HG03103 (cell line): ENCODE results near the gene SH2B3.

Source experiments
- ATAC-seq: cut with Tn5 transposase; IDR thresholded peaks from one replicate; pipeline ENCODE4 v1.9.1; 2021; ENCODE audit warnings: low read depth; ENCODE audit not compliant: unreplicated experiment

SH2B3 gene

DNA sequence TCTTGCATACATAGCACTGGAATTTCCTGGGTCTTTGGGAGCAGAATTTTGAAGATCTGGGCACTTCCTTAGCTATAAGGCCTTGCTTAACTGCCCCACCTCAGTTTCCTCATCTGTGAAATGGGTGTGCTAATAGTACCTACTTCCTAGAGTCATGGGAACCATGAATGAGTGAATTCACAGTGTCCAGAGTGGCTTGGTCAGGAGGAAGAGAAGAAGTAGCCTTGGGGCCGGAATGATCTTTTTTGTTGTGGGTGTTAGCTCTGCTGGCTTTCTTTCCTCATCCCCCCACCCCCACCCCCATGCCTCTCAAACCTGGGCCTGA, 2.4 kb downstream of the SH2B3 start:
- ATAC-seq: no peak

DNA sequence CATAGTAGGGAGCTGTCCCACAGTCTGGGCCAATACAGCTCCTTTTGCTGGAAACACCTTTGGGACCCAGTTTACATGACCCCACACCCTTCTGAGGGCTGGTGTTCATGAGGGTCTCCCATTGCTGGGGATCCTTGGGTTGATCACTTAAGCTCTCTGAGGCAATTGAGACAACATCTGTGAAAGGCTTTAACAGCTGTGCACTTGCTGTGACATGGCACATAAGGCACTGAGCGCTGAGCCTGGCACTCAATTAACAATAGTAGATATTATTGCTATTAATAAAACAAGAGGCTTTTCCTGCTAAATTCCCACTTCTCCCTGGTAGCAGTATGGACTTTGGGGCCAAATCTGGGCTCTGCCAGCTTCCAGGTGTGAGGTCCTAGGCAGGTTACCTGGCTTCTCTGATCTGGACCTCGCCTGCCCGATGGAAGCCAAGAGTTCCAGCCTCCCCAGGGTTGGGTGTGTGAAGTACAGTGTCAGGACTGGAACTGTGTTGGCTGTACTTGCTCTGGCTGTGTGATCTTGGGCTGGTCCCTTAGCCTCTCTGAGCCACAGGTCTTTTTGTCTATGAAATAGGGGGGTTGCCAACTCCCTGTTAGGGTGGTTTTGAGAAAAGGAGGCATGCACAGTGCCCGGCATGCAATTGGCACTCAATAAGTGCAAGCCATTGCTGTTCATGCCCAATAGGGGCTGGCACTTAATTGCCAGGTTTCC, 3.1 kb downstream of the SH2B3 start:
- no peak for ATAC-seq

DNA sequence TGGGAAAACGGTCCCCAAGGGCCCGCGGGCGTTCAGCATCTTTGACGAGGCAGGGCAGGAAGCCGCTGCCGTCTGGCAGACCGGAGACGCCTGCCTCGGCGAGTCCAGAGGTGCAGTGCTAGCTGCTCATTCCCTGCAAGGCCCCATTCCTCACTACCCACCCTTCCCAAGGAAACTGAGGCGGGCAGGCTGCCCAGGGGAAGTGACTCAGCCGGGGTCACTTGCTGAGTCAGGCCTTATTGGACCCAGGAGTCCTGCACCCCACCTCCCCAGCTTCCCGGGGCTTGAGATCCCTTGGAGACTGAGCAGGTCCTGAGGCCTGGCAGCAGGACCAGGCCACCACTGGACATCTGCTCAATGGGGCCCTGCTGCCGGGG, 3.7 kb downstream of the SH2B3 start:
- ATAC-seq: no peak

DNA sequence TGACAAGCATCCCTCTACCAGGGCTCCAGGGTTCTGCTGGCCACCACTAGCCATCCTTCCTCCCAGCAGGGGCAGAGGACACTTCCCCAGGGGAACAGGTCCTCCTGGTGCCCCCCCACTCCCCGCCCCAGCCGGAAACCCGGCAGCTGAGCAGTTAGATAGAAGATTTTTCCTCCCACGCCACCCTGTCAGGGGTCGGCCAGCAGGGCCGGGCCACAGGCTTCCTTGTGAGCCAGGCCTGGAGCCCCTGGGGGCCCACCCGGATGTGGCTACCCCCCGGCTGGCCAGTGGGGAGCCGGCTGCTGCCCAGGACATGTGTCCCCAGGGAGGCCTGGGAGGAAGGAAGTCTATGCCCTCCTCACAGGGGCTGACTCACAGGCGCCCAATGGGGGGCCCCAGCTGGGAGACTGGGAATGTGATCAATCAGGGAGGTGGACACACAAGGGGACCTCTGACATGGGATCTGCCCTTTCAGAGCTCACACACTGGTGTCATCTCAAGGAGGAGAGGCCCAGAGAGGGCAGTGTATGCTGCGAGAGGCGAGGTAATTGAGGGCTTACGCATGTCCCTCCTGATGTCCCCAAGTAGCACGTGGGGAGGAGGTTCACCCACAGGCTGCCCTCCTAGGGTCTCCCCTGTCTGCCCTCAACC, 4.2 kb downstream of the SH2B3 start:
- no peak for ATAC-seq

DNA sequence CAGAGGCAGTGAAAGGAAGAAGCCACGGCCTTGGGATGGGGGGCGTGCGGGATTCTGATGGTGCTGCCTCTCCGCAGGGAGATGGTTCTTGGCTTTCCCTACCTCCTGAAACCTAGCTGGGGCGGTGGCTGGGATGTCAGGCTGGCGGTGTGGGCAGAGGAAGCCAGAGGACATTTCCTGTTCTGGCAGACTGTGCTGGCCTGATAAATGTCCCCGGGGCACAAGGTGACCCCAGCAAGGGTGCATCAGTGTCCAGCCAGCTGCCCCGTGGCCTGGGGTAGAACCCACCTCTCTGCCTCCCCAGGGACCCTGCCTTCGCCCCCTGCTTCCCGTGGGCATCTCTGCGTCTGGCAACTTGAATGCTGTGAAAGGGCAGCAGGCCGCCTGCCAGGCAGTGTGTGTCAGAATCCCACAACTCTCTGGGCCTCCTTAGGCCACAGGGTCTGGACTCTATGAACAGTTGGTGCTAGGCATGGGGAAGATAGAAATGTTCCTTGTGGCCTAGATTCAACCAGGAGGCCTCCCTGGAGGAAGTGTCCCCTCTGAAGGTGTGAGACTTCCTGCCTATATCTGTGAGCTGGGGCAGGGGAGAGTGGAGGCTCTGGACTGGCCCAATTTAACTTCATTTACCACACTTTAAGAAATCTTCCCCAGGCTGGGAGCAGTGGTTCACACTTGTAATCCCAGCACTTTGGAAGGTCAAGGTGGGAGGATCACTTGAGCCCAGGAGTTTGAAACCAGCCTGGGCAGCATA, 4.9 kb downstream of the SH2B3 start:
- no peak for ATAC-seq

DNA sequence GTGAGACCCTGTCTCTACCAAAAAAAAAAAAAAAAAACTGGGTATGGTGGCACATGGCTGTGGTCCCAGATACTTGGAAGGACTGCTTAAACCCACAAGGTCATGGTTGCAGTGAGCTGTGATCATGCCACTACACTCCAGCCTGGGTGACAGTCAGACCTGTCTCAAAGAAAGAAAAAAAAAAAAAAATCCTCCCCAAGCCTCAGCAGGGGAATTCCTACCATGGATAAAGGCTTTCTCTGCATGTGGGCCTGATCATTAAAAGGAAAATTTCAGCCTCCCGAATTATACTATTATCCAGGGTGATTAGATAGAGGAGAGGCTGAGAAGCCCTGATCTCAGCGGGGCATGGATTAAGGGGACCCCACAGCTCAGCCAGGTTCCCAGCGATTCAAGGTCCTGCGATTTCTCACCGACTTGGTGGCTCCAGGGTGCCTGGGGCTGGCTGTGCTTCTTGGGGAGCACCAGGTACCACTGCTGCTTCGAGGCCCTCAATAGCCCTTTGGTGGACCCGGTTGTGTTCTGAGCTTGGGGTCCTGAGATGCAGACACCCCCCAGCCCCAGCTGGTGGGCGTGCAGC, 5.6 kb downstream of the SH2B3 start:
- ATAC-seq: no peak

DNA sequence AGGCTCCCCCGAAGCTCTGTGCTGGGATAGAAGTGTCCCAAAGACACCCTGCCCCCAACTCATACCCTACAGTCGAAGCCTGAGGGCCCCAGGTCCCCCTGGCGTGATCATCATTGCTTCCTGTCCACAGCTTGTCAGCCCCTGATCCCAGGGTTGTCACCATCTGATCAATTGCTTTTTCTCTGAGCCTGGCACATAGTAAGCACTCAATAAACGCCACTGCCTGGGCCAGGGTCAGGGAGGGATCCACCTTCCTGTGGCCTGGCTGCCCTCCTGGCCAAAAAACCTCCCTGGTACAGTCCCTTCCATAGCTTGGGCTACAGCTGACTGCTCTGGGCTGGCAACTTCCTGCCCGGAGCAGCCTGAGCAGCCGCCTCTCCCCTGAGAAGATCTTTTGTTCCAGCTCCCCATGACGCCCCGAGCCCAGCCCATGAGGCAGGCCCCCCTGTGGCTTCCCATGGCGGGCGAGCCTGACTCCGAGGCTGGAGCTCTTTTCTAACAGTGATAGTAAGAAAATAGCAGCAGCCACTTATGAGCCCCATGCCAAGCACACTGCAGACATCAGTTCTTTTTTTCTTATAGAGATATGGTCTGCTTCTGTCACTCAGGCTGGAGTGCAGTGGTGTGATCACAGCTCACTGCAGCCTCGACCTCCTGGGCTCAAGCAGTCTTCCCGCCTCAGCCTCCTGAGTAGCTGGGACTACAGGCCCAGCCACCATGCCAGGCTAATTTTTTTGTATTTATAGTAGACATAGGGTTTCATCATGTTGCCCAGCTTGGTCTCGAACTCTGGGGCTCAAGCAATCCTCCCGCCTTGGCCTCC, 6.5 kb downstream of the SH2B3 start:
- no peak for ATAC-seq

DNA sequence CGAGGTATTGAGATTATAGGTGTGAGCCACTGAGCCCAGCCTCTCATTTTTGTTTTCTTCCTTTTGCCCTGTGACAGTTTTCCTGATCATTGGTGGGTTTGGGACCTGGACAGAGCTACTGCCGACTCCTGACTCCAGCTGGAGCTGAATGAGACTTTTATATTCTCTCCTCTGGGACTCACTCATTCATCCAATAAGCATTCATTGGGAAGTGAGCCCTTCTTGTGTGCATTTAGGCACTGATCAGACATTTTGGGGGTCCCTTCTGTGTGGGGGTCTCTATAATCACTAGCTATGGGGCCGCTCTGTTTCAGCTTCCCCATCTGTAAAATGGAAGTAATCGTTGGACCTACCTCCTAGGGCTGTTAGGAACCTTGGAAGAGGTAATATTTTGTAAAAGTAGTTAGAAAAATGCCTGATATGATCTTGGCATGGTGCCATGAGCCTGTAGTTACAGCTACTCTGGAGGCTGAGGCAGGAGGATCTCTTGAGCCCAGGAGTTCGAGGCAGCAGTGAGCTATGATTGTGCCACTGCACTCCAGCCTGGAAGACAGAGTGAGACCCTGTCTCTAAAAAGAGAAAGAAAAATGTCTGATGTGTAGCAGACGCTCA, 7.2 kb downstream of the SH2B3 start:
- ATAC-seq: no peak

DNA sequence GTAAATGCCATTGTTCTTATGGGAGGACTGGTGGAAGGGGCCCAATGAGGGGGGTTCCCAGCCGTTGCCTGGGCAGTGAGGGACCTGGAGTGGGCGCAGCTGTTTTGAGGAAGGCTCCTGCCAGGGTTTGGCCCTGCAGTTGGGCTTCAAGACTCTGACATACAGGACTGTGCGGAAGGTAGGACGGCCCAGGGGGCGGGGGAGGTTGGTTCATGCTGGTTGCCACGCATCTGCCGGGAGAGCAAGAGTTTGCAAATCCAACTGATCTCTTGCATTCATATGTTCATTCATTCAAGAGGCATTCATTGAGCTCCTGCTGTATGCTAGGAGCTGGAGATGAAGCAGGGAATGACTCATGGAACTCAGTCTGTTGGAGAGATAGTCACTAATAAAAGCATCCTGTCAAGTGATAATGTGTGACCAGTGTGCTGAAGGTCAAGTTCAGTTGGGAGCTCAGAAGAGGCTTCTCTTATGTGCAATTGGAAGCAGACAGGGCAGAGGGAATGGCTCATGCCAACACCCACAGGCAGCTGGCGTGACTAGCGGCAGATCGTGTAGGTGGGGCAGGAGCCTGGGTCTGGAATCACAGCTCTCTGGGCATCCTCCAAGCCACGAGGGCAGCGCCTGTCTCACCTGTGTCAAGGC, 7.8 kb downstream of the SH2B3 start:
- no peak for ATAC-seq

DNA sequence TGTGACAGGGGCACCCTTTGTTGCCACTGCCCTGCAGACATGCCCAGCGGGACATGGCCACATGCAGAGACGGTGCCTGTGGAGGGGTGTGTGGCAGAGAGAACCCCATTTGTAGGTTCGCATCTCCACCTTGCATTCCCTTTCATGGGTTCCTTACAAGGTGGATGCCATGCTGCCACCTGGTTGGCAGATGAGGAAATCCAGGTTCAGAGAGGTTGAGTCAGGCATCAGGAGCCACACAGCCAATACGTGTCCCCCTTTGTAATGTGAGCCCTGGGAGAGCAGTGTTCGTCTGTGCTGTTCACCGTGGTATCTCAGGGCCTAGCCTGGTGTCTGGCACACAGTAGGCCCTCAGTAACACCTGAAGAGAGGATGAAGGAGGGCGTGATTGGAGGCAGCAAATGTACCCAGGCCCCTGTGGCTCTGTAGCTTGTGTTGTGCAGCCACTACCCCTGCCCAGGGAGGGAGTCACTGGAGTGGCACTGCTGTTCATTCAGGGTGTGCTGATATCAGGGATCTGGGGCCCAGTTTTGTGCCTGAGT, 9.1 kb downstream of the SH2B3 start:
- no peak for ATAC-seq

DNA sequence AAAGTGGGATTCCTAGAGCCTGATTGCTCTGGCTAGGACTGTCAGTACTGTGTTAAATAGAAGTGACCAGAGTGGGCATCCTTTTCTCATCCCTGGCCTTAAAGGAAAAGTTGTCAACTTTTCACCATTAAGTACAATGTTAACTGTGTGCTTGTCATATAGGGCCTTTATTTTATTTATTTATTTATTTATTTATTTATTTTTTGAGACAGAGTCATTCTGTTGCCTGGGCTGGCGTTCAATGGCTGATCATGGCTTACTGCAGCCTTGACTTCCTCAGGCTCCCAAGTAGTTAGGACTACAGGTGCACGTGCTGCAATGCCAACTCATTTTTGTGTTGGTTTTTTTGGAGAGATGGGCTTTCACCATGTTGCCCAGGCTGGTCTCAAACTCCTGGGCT, 11.6 kb downstream of the SH2B3 start:
- no peak for ATAC-seq

DNA sequence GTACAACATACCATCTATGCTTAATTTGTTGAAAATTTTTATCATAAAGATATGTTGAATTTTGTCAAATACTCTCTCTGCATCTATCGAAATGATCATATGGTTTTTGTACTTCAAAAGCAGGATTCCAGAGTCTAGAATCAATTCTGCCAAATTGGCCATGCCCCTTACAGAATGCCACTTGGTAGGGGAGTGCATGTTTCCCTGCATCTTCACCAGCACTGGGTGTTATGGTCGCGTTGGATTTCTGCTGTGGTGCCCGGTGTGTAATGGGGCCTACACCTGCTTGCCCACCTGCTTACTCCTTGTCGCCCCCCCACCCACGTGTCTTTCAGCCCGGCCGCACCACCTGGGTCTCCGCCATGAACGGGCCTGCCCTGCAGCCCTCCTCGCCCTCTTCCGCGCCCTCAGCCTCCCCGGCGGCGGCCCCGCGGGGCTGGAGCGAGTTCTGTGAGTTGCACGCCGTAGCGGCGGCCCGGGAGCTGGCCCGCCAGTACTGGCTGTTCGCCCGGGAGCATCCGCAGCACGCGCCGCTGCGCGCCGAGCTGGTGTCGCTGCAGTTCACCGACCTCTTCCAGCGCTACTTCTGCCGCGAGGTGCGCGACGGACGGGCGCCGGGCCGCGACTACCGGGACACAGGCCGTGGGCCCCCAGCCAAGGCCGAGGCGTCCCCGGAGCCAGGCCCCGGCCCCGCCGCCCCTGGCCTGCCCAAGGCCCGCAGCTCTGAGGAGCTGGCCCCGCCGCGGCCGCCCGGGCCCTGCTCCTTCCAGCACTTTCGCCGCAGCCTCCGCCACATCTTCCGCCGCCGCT, 12.3 kb downstream of the SH2B3 start:
- ATAC-seq: no peak

DNA sequence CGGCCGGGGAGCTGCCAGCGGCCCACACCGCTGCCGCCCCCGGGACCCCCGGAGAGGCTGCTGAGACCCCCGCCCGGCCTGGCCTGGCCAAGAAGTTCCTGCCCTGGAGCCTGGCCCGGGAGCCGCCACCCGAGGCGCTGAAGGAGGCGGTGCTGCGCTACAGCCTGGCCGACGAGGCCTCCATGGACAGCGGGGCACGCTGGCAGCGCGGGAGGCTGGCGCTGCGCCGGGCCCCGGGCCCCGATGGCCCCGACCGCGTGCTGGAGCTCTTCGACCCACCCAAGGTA, 12.8 kb downstream of the SH2B3 start:
- ATAC-seq: no peak

DNA sequence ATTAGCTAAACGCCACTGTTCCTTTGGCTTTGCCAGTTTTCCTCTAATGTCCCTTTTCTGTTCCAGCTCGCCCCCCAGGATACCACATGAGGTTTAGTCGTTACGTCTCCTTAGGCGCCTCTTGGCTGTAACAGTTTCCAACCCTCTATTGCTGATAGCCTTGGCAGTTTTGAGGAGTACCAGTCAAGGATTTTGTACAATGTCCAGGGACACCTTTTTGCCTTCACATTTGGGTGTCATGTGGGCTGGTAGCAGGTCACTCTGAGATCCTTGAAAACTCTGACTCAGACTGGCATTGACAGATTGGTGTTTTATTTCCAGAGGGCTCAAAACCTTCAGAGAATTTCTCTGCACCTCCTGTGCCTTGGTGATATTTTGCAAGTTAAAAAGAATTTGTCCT, 14.1 kb downstream of the SH2B3 start:
- ATAC-seq: no peak

DNA sequence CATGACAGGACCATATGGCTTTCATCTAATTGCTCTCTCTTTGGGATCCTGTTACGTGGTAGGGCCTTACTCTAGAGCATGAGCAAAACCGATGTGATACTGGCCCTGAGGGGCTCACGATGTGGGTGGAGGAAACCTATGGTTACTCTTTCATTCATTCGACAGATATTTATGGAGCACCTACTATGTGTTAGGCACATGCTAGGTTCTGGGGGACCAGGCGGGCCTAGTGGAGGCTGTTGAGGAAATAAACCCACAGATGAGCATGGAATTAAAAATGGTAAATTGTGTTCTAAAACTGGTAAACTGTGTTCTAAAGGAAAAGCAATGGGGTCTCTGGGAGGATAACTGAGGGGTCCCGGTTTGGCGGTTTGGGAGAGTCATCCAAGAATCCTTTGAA, 14.8 kb downstream of the SH2B3 start:
- no peak for ATAC-seq

DNA sequence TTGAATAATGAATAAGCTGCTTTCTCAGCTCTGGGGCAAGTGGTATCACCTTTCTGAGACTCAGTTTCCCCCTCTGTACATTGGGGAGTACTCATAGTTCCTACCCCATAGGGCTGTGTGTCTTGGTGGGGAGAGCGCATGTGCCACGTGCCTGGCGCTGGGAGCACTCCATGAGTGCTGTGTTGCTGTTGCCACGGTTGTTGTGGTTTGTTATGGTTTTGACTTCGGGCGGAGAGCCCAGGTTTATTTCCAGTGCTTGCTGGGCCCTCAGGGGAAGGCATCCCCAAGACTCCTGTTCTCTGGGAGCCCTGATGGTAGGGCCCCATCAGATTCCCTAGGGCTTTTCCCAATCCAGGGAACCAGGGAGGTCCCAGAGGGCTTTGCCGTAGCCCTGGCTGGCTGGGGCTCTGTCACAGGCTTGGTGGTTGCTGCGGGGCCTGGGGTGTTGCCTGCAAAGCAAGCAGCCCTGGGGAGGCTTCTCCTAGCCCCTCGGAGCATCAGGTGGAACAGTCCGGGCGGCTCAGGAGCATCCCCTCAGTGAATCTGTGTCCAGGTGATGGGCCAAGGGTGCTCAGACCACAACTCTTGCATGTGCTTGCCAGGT, 18.6 kb downstream of the SH2B3 start:
- ATAC-seq: no peak

DNA sequence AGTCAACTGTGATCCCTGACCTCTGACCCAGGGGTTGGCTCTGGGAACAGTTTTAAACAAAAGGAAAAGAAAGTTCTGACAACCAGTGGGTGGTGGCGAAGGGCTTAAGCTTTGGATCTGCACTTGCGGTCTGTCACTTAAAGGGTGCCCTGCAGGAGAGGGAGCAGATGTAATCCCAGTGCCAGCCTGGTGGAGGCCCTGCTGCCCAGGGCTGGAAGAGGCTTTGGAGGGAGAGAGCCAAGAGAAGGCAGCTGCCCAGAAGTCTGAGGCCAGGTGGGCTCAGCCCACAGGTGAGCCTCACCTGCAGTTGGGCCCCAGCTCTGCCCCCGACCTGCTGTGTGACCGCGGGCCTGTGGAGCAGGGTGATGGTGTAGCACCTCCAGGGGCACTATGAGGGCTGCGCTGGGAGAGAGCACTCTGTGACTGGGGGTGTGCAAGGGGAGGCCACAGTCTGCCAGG, 19.1 kb downstream of the SH2B3 start:
- no peak for ATAC-seq

DNA sequence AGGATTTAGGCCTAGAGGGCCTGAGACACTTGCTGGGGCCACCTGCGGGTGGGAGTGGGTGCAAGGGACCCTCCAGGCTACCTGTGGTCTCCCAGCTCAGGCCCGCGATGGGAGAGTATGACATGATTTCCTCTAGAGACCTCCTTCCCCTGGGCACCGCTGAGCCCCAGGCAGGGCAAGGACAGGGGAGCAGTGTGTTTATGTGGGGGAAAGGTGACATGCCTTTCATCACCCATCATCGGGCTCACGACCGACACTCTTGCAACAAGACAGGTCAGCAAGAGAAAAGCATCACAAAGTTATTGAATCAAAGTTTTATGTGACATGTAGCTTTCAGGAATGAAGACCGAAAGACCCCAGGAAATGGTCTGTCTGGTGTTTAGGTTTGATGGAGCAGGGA, 19.9 kb downstream of the SH2B3 start:
- no peak for ATAC-seq
